ENCODE results near the gene FGF22. TPM values are rescaled to one million over a fixed set of nuclear protein-coding genes. Genes with fewer than 3 reads are reported as not detected.

The FGF22 gene
- total and polyA plus RNA-seq, 2 of the 4 experiments (the other 2 are of a cell fraction): 0.14 TPM; not detected in 1

- dilution Hi-C loops (cut with HindIII; ENCODE audit: low sequenced_read_pairs, unreplicated experiment) (no loop called here), in situ Hi-C loops (cut with MboI; ENCODE audit: low sequenced_read_pairs) (loop anchor here (5.0 kb wide), 1 partner anchor 67 kb away; no protein-coding TSS in a partner anchor), intact Hi-C loops (cut with micrococcal nuclease) (loop anchor here (1.0 to 10.0 kb wide), 4 partner anchors 69 to 256 kb away; partner anchors contain the start of gene R3HDM4)
- no peak overlapping the region for H2BK5ac ChIP-seq (ENCODE audit: low read depth, low read length, poor library complexity, severe bottlenecking)
- H2AK5ac ChIP-seq (ENCODE audit: low read depth, low read length): peak overlapping the region; percentile 41; the same call in 1 of the 2 replicates
- WGBS, 2 experiments (ENCODE audit: extremely low coverage in 2 of 2, insufficient read length in 1 of 2): 3% methylated on average over 9 of the region's 24 CpGs; no CpG with 5 or more reads in 1 of the 2 experiments
- no peak overlapping the region for H3K27ac ChIP-seq (ENCODE audit: insufficient read depth, low read length)
- H2AK9ac ChIP-seq (replicated peaks; ENCODE audit: low read depth, low read length, poor library complexity): peak overlapping the region; percentile 60
- H3K4me3 ChIP-seq (ENCODE audit: insufficient read depth, low read depth, low read length): no peak overlapping the region
- TF ChIP-seq SMC3 (IDR thresholded peaks at IDR 0.05; ENCODE audit: low read depth, low read length): peak; percentile 97
- peak; percentile 72; the same call in 1 of the 2 replicates for TF ChIP-seq MAZ (IDR thresholded peaks at IDR 0.05; ENCODE audit: borderline replicate concordance, low read depth, low read length)
- TF ChIP-seq CHD1 (IDR thresholded peaks at IDR 0.05; ENCODE audit: low read depth, low read length): no peak
- TF ChIP-seq CTCF (conservative IDR thresholded peaks at IDR 0.05; ENCODE audit: low read depth, low read length): peak; percentile 94
- no peak for TF ChIP-seq BHLHE40 (IDR thresholded peaks at IDR 0.05; ENCODE audit: low read depth, low read length)
- TF ChIP-seq FOS (IDR thresholded peaks at IDR 0.05; ENCODE audit: low read depth, low read length): no peak
- TF ChIP-seq NFE2L2 (IDR thresholded peaks at IDR 0.05; ENCODE audit: low read depth, low read length): no peak
- no peak for TF ChIP-seq USF2 (IDR thresholded peaks at IDR 0.05; ENCODE audit: low read depth, low read length)
- peak; percentile 93 for TF ChIP-seq RAD21 (IDR thresholded peaks at IDR 0.05; ENCODE audit: low read length)
- TF ChIP-seq CEBPB (IDR thresholded peaks at IDR 0.05; ENCODE audit: low read depth, low read length): no peak
- TF ChIP-seq RCOR1 (IDR thresholded peaks at IDR 0.05; ENCODE audit: insufficient replicate concordance, low read length): no peak
- no peaks in the 10 kb centered on the region for H3K27me3 ChIP-seq (ENCODE audit: control insufficient read depth, insufficient read depth, low read length)
- H3K23ac ChIP-seq (ENCODE audit: low read depth, low read length): no peak overlapping the region
- H3K56ac ChIP-seq (ENCODE audit: extremely low read depth, insufficient read depth, low read length): no peak overlapping the region
- peak overlapping the region; percentile 26; the same call in 1 of the 2 replicates for H4K91ac ChIP-seq (ENCODE audit: insufficient read depth, low read depth, low read length)
- no TSS peak for BruUV-seq (replicated peaks)
- H3K9ac ChIP-seq (ENCODE audit: low read depth, low read length): no peak overlapping the region
- peak; percentile 47 for ATAC-seq (ENCODE audit: low read depth)
- H3K9me3 ChIP-seq (ENCODE audit: control insufficient read depth, insufficient read depth, low read length): 0 out of 2 replicates have a peak, but pooled peaks cover 2% of the 10 kb centered on the region
- peak overlapping the region; percentile 77 for H3K4me2 ChIP-seq (ENCODE audit: low read depth, low read length)
- H3K4me1 ChIP-seq (ENCODE audit: control insufficient read depth, insufficient read depth, low read length): peaks cover 14% of the 10 kb centered on the region
- peaks cover 0 to 28% of the 10 kb centered on the region in 2 experiments; a peak in 2 of 4 replicates for H3K79me1 ChIP-seq (ENCODE audit: low read depth in 1 of 2, low read length in 2 of 2)
- H3K18ac ChIP-seq (ENCODE audit: low read depth, low read length): no peak overlapping the region
- DNase-seq: peak; percentile 70
- H4K20me1 ChIP-seq (ENCODE audit: insufficient read depth, low read length): peaks cover 23% of the 10 kb centered on the region
- peak overlapping the region; percentile 93 for H2AFZ ChIP-seq (replicated peaks; ENCODE audit: low read length, poor library complexity)
- H4K5ac ChIP-seq (ENCODE audit: low read depth, low read length): peak overlapping the region; percentile 68; the same call in 1 of the 2 replicates
- ChIA-PET CTCF (no interaction called here), POLR2A (ENCODE audit: unreplicated experiment) (no interaction called here)
- H3K36me3 ChIP-seq (ENCODE audit: control insufficient read depth, insufficient read depth, low read length): no peaks in the 10 kb centered on the region
- no peak overlapping the region for H2BK20ac ChIP-seq (ENCODE audit: low read depth, low read length)
- H2BK15ac ChIP-seq (ENCODE audit: low read depth, low read length): no peak overlapping the region
- peak overlapping the region; percentile 38 for H3K4ac ChIP-seq (ENCODE audit: low read depth, low read length)
- peak overlapping the region; percentile 54 for H2BK120ac ChIP-seq (ENCODE audit: low read depth, low read length)
- H4K8ac ChIP-seq (ENCODE audit: low read depth in 2 of 2, low read length in 2 of 2): peak overlapping the region in 1 of 2 experiments; percentile 91; a peak in 2 of 4 replicates
- H3K14ac ChIP-seq (replicated peaks; ENCODE audit: low read depth, low read length): peak overlapping the region; percentile 34; the same call in 1 of the 2 replicates
- H3K9me1 ChIP-seq (ENCODE audit: insufficient read depth, low read length): no peaks in the 10 kb centered on the region
Measured at GRCh38 chr19:664913-665443, 25.3 kb downstream of the FGF22 start.

Measured in IMR-90 (cell line).